ENCODE data around the gene TMEM191C.
A peak's percentile ranks its signal among the peaks of the same experiment; 100 is the strongest.
"Not testable (repeated sequence)": the region's sequence is repeated elsewhere in the genome, so short reads cannot be mapped to it uniquely, and the experiment has no call there.

TMEM191C gene

GRCh38 chr22:21450858-21451353 lies 16.3 kb upstream of the TMEM191C start:
- H3K4me3 ChIP-seq (replicated peaks; ENCODE audit: low read depth, low read length) = no peak overlapping the region
- no peak for DNase-seq (ENCODE audit: low read depth)
- no peak for TF ChIP-seq CTCF (IDR thresholded peaks at IDR 0.05; ENCODE audit: low read length, missing control alignments)

GRCh38 chr22:21451545-21452520 lies 15.4 kb upstream of the TMEM191C start:
- TF ChIP-seq CTCF (IDR thresholded peaks at IDR 0.05; ENCODE audit: low read length, missing control alignments) = no peak
- H3K4me3 ChIP-seq (replicated peaks; ENCODE audit: low read depth, low read length) = no peak overlapping the region
- no peak for DNase-seq (ENCODE audit: low read depth)

- not testable (repeated sequence) for DNase-seq (ENCODE audit: low read depth); H3K4me3 ChIP-seq (replicated peaks; ENCODE audit: low read depth, low read length)
These were observed 14.5 kb upstream of the TMEM191C start for GRCh38 chr22:21452666-21453065.

- H3K4me3 ChIP-seq (replicated peaks; ENCODE audit: low read depth, low read length); DNase-seq (ENCODE audit: low read depth): not testable (repeated sequence)
These were observed 12.2 kb upstream of the TMEM191C start for GRCh38 chr22:21454998-21455333.

GRCh38 chr22:21455334-21456089 lies 11.7 kb upstream of the TMEM191C start:
- no peak for TF ChIP-seq CTCF (IDR thresholded peaks at IDR 0.05; ENCODE audit: low read length, missing control alignments)
- no peak overlapping the region for H3K4me3 ChIP-seq (replicated peaks; ENCODE audit: low read depth, low read length)
- no peak for DNase-seq (ENCODE audit: low read depth)

- TF ChIP-seq CTCF (IDR thresholded peaks at IDR 0.05; ENCODE audit: low read length, missing control alignments) = no peak
- DNase-seq (ENCODE audit: low read depth) = no peak
- H3K4me3 ChIP-seq (replicated peaks; ENCODE audit: low read depth, low read length) = no peak overlapping the region
These were observed 10.0 kb upstream of the TMEM191C start for GRCh38 chr22:21457023-21457787.

- H3K4me3 ChIP-seq (replicated peaks; ENCODE audit: low read depth, low read length); DNase-seq (ENCODE audit: low read depth): not testable (repeated sequence)
These were observed 4.5 kb upstream of the TMEM191C start for GRCh38 chr22:21462672-21463071.

- peak; percentile 76 for DNase-seq (ENCODE audit: low read depth)
- peak overlapping the region; percentile 52 for H3K4me3 ChIP-seq (replicated peaks; ENCODE audit: low read depth, low read length)
These were observed 1.3 kb downstream of the TMEM191C start for GRCh38 chr22:21468194-21469096.

GRCh38 chr22:21469097-21469994 lies 2.2 kb downstream of the TMEM191C start:
- DNase-seq (ENCODE audit: low read depth); H3K4me3 ChIP-seq (replicated peaks; ENCODE audit: low read depth, low read length): not testable (repeated sequence)

- not testable (repeated sequence) for H3K4me3 ChIP-seq (replicated peaks; ENCODE audit: low read depth, low read length); DNase-seq (ENCODE audit: low read depth)
These were observed 5.8 kb downstream of the TMEM191C start for GRCh38 chr22:21472984-21473383.

- H3K4me3 ChIP-seq (replicated peaks; ENCODE audit: low read depth, low read length); DNase-seq (ENCODE audit: low read depth): not testable (repeated sequence)
These were observed 6.5 kb downstream of the TMEM191C start for GRCh38 chr22:21473664-21474063.

All from fibroblast of pulmonary artery (primary cell).